Measurements from ENCODE around the gene SF3B4.
A peak's percentile ranks its signal among the peaks of the same experiment; 100 is the strongest.
"Not testable (repeated sequence)": the region's sequence is repeated elsewhere in the genome, so short reads cannot be mapped to it uniquely, and the experiment has no call there.

SF3B4 gene

DNA sequence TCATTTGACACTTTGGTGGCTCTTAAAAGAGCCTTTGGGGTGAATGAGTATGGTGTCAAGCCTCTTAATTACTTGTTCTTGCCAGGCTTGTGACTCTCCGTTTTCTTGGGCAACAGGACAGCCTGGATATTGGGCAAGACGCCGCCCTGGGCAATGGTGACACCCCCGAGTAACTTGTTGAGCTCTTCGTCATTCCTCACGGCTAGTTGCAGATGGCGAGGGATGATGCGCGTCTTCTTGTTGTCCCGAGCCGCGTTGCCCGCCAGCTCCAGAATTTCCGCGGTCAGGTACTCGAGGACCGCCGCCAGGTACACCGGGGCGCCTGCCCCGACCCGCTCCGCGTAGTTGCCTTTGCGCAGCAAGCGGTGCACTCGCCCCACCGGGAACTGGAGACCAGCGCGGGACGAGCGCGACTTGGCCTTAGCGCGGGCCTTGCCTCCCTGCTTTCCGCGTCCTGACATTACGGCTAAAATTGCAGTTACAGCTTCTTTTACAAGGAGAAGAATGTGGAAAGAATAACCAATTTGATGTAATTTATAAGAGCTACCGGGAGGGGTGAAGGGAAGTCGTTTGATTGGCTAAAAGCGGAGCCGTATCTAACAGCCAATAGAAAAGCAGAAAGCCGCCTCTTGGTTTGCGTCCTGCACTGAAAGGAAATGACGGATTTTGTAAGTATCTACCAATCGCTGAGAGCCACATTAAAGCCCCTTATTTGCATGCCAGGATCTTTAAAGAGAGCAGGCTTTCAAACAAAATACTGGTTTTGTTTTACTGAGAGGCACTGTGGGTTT, 40.0 kb downstream of the SF3B4 start:
- DNase-seq = peak; percentile 96

DNA sequence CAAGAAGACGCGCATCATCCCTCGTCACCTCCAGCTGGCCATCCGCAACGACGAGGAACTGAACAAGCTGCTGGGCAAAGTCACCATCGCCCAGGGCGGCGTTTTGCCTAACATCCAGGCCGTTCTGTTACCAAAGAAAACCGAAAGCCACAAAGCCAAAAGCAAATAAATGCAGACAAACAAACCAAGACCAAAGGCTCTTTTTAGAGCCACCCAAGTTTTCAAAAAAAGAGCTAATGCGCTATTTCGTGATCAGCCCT, 40.5 kb downstream of the SF3B4 start:
- DNase-seq = peak; percentile 69

DNA sequence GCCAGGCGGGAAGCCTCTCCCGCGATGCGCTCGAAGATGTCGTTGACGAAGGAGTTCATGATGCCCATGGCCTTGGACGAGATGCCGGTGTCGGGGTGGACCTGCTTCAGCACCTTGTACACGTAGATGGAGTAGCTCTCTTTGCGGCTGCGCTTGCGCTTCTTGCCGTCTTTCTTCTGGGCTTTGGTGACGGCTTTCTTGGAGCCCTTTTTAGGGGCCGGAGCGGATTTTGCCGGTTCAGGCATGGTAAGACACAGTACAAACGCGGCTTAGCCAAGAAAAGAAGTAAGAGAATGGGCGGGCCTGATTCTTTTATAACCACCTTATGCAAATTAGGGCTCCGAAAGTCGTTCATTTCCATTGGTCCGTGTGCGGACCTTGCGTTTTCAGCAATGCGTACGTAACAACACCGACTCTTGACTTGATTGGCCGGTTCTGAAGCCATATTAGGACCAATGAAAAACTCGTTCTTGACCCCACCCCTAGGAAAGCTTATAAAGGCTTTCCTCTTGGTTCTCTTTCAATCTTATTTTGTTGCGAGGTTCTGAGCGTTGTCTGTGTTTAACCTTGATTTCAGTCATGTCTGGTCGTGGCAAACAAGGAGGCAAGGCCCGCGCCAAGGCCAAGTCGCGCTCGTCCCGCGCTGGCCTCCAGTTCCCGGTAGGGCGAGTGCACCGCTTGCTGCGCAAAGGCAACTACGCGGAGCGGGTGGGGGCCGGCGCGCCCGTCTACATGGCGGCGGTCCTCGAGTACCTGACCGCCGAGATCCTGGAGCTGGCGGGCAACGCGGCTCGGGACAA, 41.0 kb downstream of the SF3B4 start:
- DNase-seq = peak; percentile 97

DNA sequence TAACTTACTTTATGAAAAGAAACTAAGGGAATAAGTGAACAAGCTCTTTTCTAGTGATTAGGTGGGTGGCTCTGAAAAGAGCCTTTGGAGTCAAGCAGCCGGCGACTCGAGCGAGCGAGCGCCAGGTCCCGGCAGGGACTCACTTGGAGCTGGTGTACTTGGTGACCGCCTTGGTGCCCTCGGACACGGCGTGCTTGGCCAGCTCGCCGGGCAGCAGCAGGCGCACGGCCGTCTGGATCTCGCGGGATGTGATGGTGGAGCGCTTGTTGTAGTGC, 41.5 kb downstream of the SF3B4 start:
- DNase-seq = not testable (repeated sequence)

DNA sequence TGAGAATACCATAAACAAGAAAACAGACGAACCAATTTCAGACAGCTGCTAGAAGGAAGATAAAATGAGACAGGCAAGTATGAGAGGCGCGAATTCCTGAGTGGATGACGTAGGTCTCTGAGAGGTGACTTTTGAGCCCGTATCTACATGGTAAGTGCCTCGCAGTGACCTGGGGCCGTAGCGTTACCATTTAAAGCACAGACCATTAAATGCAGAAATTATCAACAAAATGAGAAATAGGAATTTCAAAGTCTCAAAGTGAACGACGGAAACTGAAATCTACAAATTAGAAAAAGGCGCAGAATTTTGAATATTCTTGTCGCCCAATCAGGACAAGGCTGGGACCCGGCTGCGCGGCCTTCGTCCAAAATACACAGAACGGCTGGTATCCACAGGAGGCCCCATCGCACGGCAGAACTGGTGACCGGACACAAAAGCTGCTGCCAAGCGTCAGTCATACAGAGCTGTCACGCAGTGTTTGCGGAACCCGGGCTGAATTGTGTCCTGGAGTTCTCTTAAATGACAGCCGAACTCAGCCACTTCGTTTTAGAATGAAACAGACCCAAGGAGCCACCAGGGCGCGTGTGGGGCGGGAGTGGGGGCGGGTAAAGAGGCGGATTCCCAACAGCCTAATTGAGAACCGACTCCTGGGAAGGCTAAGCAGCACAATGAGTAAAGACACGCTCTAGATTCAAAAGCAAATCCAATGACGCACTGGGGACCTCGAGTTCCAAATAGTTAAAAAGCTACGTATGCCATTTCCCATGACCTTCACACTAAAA, 42.1 kb downstream of the SF3B4 start:
- peak; percentile 63 for DNase-seq

DNA sequence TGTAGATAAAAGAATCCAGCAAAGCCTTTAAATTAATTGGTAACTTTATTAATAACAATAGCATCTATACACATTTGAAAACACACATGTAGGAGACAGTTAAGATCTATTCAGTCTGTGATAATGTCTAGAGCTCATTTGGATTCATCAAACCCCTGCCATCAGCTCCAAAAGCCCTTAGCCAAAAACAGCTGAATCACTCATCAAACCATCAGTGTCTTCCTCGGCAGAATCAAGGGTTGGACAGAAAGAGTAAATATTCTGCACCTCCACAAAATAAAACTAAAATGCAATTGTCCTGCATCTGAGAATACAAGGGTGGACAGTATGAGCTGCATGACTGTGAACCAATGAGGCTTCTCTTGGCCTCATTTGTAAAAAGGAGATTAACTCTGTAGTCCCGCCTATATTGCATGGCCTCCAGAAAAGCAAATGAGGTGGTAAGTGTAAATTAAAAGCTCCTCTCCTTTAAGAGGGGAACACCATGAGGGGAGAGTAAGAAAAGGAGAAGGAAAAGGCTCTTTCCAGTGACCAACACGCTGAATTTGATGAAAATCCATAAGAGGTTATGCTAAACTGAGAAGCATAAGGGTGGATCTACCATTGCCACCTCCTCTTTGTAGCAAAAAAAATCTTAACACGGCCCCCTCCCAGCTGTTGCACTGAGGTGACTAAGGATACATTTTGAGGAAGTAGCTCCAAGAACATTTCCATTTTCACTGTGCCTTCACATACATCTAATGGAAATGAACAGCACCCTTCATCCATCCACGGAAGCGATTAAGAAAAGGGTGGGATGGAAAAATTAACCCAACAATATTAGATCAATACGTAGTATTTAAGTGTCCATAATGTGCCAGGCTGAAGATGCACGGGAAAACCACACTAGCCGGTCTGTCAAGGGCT, 42.9 kb downstream of the SF3B4 start:
- DNase-seq = peak; percentile 24

DNA sequence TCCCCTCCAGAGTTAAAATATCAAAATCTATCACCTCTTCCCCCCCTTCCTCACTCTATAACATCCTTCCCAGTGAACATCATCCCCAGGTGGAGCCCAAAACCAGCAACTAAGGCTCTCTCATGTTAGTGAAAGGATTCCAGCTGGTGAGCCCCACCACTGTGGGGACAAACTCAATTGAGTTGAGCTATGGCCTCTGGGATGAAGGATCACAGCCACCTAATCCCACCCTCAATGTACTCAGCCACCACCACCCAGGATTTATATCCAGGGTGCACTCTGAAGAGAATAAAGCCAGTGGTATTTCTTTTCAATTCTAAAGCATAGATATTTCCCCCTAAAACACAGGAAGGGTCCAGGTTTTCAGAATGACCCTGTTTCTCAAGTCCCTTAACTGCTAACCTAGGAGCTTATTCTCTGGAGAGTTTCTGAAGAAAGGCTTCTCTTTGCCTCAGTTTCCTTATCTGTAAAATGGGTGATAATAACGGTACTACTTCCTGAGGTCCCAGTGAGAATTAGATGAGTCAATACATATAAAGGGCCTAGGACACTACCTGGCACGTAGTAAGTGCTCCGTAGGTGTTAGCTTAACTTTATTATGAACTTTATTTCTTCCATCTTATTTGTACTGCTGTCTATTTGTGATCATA, 43.9 kb downstream of the SF3B4 start:
- no peak for DNase-seq

DNA sequence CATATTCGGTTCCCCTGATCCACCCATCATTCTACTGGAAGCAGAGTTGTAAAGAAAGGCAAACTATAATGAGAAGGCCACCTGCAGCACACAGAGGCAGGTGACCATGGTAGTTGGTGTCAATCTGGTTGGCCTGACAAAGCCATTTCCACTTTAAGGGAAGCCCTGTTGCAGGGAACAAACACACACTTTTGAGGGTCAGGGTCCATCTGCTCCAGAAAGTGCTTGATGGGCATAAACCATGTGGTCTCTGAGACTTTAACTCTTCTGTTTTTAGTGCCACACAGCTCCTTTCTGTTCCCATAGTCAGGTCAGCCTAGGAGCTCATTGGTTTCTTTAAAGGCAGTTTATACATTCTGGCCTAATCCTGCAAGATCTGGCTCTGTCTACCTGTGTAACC, 45.7 kb downstream of the SF3B4 start:
- DNase-seq = no peak

DNA sequence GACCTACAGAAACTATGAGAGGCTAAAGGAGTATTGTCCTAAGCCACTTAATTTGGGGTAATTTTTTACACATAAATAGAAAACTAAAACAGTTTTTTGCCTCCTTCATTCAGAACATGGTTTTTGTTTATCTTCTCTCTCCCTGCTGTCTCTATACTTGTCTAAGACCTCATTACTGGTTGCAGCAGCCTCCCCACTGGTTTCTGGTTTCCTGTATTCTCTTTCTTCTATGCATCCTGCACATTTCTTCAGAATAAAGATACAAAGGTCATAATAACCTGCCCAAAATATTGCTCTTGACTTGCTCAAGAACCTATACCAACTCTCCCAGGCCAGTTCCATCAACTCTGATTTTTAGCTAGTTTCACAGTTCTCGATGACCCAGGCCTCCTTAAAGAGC, 48.0 kb downstream of the SF3B4 start:
- DNase-seq = no peak

DNA sequence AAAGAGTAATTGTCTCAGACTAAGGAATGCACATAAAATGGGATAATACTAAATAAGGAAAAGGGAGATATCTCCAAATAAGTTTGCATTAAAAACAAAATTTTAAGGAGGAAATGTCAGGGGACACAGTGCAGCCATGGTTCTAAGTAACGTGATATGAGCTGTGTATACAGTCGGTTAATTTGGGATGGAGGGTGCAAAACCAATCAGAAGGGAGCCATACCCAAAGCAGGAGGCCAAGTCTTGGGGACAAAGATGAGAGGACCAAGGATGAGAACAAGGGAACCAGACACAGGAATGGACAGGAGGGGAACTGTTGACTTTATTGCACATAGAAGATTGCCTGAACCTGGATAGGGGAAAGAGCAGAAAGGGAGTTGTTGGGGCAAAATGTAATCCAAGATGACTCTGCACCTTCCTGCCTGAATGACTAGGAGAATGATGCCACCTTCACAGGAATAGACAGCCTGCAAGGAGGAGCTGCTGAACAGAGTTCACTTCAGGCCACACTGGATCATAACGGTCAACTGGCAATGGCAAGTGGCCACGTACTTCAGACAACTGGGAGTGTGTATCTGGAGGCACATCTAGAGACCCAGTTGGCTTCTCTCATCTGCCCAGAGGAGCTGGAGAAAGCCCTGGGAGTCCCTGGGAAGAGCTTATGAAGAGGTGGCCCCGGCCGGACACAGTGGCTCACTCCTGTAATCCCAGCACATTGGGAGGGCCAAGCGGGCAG, 50.2 kb downstream of the SF3B4 start:
- no peak for DNase-seq
